ENCODE data around the gene SHC2. TPM values are rescaled to one million over a fixed set of nuclear protein-coding genes. Genes with fewer than 3 reads are reported as not detected.

Gene SHC2
- total and polyA plus RNA-seq, 2 experiments from 2014 or later = 39.9 to 56.9 TPM

- Histone ChIP-seq H3K9me3 (ENCODE audit: low read depth) (no peaks in the 10 kb centered on the region), H3K4me3 (no peak overlapping the region), H3K27me3 (no peaks in the 10 kb centered on the region), H3K4me1 (ENCODE audit: low read depth) (no peaks in the 10 kb centered on the region), H3K27ac (no peak overlapping the region), H3K36me3 (no peaks in the 10 kb centered on the region)
- no peak for DNase-seq (ENCODE audit: low read depth in 1 of 2, low spot score in 1 of 2)
- TF ChIP-seq CTCF (IDR thresholded peaks at IDR 0.05; ENCODE audit: low read depth, low read length) = no peak
Measured at GRCh38 chr19:441213-441836, 19.5 kb downstream of the SHC2 start.

GRCh38 chr19:440391-441212 lies 20.2 kb downstream of the SHC2 start:
- no peak for TF ChIP-seq CTCF (IDR thresholded peaks at IDR 0.05; ENCODE audit: low read depth, low read length)
- Histone ChIP-seq H3K4me3 (no peak overlapping the region), H3K27me3 (no peaks in the 10 kb centered on the region), H3K9me3 (ENCODE audit: low read depth) (no peaks in the 10 kb centered on the region), H3K27ac (no peak overlapping the region), H3K4me1 (ENCODE audit: low read depth) (no peaks in the 10 kb centered on the region), H3K36me3 (no peaks in the 10 kb centered on the region)
- no peak for DNase-seq (ENCODE audit: low read depth in 1 of 2, low spot score in 1 of 2)

GRCh38 chr19:439167-439900 lies 21.5 kb downstream of the SHC2 start:
- Histone ChIP-seq H3K4me3 (no peak overlapping the region), H3K4me1 (ENCODE audit: low read depth) (no peaks in the 10 kb centered on the region), H3K27ac (no peak overlapping the region), H3K27me3 (no peaks in the 10 kb centered on the region), H3K36me3 (no peaks in the 10 kb centered on the region), H3K9me3 (ENCODE audit: low read depth) (no peaks in the 10 kb centered on the region)
- TF ChIP-seq CTCF (IDR thresholded peaks at IDR 0.05; ENCODE audit: low read depth, low read length) = no peak
- no peak for DNase-seq (ENCODE audit: low read depth in 1 of 2, low spot score in 1 of 2)

GRCh38 chr19:438416-438958 lies 22.3 kb downstream of the SHC2 start:
- Histone ChIP-seq H3K27me3 (no peaks in the 10 kb centered on the region), H3K4me1 (ENCODE audit: low read depth) (no peaks in the 10 kb centered on the region), H3K4me3 (no peak overlapping the region), H3K27ac (no peak overlapping the region), H3K9me3 (ENCODE audit: low read depth) (no peaks in the 10 kb centered on the region), H3K36me3 (no peaks in the 10 kb centered on the region)
- no peak for DNase-seq (ENCODE audit: low read depth in 1 of 2, low spot score in 1 of 2)
- no peak for TF ChIP-seq CTCF (IDR thresholded peaks at IDR 0.05; ENCODE audit: low read depth, low read length)

- no peak for TF ChIP-seq CTCF (IDR thresholded peaks at IDR 0.05; ENCODE audit: low read depth, low read length)
- Histone ChIP-seq H3K36me3 (no peaks in the 10 kb centered on the region), H3K27ac (no peak overlapping the region), H3K27me3 (no peaks in the 10 kb centered on the region), H3K4me1 (ENCODE audit: low read depth) (no peaks in the 10 kb centered on the region), H3K9me3 (ENCODE audit: low read depth) (no peaks in the 10 kb centered on the region), H3K4me3 (no peak overlapping the region)
- no peak for DNase-seq (ENCODE audit: low read depth in 1 of 2, low spot score in 1 of 2)
Measured at GRCh38 chr19:437041-437440, 23.8 kb downstream of the SHC2 start.

All from cardiac muscle cell (in vitro differentiated cells and primary cell).